Renal cortex interstitium (tissue), 11 donors: ENCODE data around the gene LAMA3. TPM values are rescaled to one million over a fixed set of nuclear protein-coding genes. Genes with fewer than 3 reads are reported as not detected.
"Not testable (repeated sequence)": the region's sequence is repeated elsewhere in the genome, so short reads cannot be mapped to it uniquely, and the experiment has no call there.

Experiments
- DNase-seq, 11 donors: peaks; one replicate each; pipeline ENCODE4 v3.0.0-alpha.2; 2013; ENCODE audit warnings: low read depth in 9 of 11, low spot score in 4 of 11; ENCODE audit errors: extremely low read depth in 1 of 11
- polyA plus RNA-seq, 3 donors: library from polyadenylated mRNA; unstranded; fragments of 120-200 nt; gene quantifications; one replicate each; pipeline ENCODE4 v1.2.1, GENCODE V29; 2013; ENCODE audit not compliant: insufficient read length in 3 of 3

Gene LAMA3
- polyA plus RNA-seq, 3 donors: 1.7 to 2.2 (median 2.1) TPM

DNA sequence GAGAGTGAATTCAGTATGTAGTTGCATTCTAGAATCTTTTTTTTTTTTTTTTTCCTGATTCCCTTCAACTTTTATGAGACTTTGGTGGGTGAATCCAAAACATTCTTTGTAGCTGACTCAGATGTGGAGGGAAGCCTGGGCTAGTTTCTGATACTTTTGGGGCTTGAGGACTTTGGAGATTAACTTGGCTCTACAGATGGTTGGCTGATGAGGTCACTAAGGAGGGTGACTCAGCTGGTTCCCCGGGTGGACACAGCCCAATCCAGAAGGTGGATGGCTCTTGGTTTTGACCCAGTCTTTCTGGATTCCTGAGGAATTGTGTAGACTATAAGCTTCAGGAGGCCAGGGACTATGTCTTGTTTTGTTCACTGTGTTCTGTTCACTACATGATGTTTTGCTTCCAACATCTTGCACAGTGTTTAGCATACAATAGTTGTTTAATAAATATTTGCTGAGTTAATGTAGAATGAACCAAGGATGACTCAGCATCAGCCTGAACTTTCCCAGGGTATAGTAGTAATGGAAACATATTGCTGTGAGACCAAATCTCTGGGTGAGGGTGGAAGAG, 30.5 kb downstream of the LAMA3 start:
- DNase-seq: no peak

DNA sequence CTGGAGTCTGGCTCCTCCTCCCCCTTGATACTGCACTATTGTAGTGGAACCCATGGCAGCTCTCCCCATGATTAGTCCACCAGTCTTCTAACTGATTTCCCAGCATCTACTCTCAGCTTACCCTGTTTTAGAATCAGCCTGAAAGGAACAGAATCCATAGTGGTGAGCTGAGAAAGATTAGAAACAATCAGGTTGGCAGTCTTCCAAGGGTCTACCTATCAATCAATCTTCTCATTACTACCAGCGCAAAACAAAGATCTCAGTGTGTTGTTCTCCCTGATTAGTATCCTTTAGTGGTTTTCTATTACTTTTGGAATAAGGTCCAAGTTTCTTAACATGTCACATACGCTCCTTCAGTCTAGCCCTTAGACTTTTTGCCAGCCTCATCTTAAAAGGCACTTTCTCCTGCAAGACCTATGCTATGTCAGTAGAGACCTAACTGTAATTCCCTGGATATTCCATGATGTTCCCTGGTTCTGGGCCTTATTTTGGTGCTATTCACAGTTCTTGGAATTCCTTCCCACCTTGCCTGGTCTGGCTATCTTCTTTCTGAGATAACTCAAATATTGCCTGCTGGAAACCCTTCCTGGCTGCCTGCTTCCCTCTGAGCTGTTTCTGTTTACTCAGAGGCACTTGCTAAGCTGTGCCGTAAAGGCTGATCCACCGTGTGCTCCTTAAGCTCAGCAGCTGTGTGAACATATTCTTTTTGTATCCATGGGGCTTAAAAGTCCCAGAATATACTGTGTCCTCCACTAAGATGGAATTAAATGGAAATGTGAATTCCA, 32.6 kb downstream of the LAMA3 start:
- no peak for DNase-seq

DNA sequence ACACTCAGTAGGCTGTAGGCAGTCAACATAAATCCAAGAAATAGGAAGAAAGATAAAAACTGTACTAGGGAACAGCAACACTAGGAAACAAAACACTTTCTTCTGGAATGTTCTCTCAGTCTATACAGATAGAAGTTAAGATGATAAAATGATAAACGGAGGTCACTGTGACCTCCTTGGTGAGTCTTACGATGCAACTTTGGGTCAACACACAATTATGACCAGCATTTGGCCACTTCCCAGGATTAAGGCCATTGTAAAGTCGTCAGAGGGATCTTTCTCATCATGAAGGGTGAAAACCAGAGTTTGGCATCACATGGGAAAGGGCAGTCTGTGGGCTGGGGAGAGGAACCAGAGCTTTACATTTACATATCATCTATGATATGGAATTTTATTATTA, 33.4 kb downstream of the LAMA3 start:
- DNase-seq: no peak

DNA sequence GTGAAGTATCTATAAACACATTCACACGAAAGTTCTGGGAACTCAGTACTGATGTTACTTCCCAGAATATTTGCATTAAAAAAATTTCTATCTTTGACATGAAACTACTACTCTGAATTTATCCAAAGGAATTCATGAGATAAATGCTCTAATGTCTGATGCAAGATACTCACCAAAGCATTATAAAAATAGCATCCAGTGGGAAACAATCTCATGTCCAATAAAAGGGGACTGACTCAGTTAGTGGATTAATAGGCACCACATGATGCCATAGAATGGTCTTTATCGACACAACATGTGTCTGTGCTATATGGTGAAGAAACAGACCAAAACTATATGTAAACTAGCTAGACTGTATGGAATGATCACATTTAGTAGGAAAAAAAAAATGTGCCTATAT, 33.9 kb downstream of the LAMA3 start:
- no peak for DNase-seq

DNA sequence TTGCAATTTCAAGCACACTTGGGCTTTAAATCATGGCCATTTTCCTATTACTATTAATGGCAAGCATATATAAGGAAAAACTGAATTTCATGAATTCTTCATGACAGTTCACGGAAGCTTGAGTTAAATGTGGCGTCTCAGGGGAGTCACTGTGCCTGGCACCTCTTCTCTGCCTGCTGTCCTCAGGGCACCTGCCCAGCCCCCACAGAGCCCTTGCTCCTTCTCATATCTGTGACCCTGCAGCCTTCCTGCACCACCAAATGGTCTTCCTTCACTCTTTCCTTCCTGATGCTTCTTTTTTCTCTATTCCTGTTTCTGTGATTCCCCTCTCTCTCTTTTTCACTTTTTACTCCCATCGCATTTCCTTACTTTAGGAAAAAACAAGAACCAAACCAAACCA, 35.4 kb downstream of the LAMA3 start:
- no peak for DNase-seq

DNA sequence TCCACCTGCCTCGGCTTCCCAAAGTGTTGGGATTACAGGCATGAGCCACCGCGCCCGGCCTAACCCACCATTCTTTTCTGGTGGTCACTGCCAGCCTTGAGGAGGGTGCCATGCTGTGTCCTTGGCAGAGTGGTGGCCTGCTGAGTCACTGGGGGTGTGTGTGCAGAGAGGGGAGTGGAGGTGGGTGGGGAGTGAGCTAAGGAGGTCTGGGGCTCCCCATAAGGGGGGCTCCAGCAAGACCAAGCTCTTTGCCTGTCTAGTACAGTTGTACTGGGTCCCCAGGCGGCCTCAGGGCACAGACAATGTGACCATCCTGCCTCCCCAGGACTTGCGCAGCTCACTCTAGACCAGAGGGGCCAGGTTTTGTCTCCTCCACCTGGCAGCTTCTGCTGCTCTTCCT, 36.1 kb downstream of the LAMA3 start:
- DNase-seq: no peak

DNA sequence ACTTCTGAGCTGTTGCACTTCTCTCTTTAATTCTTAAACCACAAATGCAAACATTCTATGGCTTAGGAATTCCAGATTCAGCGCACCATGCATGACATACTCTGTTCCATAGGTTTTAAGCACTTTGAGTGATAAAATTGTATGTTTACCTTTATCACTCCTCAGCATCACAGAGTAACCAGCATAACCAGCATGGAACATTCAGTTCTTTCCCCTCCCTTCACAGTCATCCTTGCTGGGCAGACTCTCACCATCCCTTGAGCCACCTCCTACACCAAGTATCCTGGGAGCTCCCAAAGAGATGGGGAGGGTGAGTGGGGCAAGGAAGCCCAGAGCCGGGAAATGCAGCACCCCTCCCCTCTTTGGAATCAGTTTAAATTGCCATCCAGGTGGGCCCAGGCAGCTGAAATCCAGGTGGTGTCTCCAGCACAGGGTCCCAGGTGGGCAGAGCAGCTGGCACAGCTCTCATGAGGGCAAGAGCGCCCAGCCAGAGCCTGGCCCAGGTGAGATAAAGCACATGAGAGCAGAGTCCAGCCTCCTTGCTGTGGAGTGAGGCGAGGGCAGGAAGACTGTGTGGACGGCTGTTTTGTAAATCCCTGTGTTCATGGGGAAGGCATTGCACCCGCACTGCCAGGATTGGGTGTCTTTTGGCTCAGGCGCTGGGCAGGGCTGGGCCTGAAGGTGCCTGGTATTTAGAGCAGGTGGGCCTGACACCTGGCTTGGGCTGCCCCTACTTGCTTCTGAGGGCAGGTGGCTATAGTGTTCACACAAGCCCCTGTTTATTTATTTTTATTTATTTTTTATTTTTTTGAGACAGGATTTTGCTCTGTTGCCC, 36.8 kb downstream of the LAMA3 start:
- DNase-seq: no peak

DNA sequence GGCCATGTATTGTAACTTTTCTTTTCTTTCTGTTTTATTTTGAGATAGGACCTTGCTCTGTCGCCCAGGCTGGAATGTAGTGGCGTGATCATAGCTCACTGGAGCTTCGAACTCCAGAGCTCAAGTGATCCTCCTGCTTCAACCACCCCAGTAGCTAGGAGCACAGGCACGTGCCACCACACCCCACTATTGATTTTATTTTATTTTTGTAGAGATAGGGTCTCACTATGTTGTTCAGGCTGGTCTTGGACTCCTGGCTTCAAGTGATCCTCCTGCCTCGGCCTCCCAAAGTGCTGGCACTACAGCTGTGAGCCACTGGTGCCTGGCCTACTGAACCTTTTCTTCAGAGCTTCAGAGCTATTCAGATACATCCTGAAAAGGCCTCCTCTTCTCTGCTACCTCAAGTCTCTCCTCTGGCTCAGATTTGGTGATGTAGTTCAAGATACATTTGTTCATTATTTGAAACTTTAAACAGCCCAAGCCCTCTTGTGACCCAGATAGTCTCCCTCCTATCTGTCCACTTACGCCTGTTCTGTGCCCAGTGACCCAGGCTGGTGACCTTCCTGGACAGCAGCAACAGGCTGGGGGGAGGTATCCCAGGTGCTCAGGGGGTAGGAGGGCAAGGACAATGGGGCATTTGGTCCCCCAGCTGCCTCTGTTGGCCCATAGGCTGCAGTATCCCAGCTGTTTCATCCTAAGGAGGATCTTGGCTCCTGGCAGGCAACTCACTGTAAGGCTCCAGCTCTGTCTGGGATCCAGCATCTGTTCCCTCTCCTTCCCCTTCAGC, 38.6 kb downstream of the LAMA3 start:
- DNase-seq: no peak

DNA sequence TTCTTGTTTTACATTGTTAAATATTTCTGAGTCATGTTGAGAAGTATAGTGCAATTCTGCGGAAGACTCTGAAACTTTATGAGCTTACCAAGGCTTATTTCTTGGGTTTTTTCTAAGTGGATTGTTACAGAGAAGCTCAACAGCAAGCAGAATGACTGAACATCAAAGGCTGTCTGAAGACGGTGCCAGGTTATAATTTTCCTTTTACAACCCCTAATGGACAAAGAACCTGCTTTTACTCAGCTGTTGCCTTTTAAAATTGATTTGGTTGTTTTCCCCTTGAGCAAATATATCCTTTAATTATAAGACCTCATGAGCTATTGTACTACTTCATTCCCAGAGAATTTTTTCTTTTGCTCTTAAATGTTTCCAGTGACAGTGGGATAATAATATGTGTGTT, 41.6 kb downstream of the LAMA3 start:
- no peak for DNase-seq

DNA sequence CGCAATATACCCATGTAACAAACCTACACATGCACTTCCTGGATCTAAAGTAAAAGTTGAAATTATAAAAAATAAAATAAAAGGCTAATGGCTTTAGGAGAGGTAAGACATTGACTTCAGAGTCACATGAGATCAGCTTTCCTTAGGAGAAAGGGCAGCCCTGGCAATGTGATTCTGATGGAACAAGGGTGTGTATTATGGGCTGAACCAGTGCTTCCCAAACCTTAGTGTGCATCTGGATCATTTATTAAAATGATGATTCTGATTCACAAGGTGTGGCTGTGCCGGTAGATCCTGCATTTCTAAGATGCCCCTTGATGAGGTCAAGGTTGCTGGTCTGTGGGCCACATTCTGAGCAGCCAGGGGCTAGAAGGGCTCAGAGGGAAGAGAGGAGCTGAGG, 42.6 kb downstream of the LAMA3 start:
- no peak for DNase-seq

DNA sequence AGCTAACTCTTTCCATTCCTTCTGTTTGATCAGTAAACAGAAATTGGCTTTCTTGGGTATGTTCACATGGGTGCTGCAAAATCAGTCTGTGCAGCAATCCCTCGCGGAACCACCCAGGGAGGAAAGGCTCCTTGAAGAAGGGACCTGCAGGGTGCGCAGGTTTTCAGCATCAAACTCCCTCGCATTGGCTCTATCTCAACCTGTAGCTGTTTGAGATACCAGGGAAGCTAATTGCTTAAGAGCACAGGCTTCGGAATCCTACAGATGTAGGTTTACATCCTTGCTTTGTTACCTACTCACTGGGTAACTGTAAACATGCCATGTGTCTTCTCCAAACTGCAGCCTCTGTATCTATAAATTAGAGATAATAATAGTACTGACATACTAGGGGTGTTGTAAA, 43.2 kb downstream of the LAMA3 start:
- DNase-seq: no peak

DNA sequence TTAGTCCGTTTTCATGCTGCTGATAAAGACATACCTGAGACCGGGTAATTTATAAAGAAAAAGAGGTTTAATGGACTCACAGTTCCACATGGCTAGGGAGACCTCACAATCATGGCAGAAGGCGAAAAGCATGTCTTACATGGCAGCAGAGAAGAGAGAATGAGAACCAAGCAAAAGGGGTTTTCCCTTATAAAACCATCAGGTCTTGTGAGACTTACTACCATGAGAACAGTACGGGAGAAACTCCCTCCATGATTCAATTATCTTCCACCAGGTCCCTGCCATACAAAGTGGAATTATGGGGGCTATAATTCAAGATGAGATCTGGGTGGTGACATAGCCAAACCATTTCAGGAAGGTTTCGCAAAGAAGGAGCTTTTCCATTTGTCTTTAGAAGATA, 44.0 kb downstream of the LAMA3 start:
- not testable (repeated sequence) for DNase-seq

DNA sequence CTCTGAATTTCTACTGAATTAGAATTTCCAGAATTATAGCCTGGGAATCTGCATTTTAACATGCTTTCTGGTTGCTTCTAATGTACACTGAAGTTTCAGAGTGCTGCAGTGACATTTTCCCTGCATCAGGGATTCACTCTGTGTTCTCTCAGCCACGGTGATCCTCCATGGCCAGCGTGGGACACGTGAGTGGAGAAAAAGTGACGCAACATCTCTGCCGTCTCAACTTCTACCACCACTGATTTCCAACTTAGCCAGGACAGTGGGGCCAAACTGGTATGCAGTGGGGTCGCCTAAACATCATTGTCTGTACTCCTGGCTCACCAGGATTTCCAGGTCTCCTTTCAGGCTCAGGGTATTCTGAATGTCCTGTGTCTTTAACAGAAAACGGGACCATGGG, 44.6 kb downstream of the LAMA3 start:
- no peak for DNase-seq

DNA sequence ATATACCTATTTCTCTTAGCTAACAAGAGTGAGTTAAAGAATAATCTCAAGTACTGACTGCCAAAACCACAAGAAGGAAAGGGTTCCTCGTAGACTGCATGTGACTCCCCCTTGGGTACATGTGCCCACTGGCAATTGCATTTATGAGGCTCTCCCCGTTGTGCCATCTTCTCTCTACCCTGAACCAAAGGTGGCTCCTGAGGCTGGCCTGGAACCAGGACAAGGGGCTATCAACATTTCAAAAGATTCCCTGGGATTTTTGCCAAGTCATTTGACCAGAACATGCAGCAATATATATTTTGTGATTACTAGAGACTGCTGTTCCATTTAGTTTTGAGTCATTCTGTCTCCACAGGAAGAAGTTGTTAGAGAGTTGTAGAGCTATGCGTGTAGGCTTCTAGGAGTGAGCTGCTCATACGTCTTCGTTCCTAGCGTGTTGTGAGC, 45.8 kb downstream of the LAMA3 start:
- no peak for DNase-seq

DNA sequence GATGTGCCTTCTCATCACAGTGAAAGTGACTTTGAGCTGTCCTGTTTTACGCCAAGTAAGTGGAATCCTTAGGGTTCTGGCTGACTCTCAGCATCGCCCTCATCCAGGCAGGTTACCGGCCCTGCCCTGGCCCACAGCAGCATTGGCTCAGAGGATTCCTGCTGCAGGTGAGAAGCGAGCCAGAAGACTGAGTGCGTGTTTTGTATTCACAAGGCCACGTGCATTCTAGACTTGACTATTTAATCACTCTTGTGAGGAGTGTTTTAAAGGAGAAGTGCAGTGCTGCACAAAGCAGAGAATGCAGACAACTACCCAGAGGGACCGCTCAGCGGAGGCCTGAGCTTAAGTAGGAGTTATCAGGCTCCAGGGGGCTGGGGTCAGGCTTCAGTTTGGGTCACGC, 48.3 kb downstream of the LAMA3 start:
- DNase-seq: no peak

DNA sequence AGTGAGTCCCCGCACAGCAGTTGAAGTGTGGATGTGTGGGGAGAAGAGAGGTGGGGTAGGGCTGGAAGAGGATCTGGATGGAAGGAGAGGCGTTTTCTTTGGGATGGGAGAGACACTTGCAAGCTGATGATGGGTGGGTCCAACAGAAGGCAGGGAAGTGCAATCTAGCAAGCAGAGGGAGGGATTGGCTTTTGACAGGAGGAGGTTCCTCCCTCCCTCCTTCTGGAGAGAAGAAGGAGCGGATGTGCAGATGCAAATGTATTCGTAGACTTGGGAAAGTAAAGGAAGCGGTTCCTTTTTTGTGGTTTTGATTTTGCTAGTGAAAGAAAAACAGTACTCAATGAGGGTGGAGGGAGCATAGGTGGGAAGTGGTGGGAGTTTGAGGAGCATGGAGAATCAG, 48.9 kb downstream of the LAMA3 start:
- DNase-seq: no peak

DNA sequence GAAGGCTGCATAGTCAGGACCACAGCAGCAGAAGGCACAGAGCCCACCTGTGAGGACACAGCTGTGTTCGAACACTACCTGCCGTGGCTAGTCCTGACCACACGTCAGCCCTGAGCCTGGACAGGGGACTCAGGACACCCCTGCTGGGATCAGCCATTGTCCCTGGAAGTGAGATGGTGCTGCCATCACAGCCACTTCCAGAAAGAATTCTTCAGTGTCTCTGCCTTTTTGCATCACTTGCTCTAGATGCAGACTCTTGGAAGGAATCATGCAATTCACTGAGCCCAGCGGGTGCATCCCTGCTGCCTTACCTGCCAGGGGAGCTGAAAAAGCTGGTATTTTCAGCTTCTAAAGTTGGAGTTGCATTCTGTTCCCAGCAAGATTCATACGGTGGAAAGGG, 49.3 kb downstream of the LAMA3 start:
- no peak for DNase-seq

DNA sequence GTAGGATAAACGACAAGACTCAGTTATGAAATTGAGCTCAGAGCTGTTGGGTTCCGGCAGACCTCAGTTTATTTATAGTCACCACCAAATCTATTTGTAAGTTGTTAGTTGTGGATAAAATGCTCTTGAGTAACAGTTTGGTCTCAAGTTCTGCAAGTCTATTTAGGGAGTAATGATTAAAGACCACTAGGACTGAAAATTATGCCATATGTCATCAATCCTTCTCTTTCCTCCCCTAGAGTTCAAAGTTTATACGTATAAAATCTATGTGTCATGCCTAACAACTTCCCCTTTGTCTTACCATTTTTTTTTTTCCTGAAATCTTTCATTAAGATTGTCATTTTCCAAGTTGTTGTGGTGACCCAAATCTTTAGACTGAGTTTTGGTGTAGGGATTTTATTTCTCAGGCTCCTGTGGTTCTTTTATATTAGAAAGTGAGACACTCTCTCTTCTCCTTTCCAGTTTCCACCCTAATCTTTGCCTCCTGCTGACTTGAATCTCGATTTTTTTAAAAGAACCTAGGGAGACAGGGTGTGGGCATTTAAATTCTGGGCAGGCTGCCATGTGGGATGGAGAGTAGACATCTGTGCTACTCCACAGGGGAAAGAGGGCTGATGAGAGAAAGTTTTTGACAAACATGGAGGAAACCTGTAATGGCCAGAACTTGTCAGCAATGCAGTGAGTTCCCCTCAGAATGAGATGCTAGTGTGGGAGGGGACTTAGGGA, 51.0 kb downstream of the LAMA3 start:
- no peak for DNase-seq

DNA sequence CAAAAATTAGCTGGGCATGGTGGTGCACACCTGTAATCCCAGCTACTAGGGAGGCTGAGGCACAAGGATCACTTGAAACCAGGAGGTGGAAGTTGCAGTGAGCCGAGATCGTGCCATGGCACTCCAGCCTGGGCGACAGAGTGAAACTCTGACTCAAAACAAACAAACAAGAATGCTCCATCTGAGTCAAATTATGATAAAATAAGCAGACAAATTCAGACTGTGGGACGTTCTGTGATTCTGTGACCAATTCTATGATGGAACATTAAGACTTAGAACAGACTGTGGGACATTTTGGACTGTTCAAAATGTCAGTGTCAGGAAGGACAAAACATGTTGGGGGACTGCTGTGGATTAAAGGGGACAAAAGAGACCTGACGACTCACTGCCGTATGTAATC, 52.7 kb downstream of the LAMA3 start:
- not testable (repeated sequence) for DNase-seq
